Astrocyte of the spinal cord (primary cell): ENCODE data around the gene ENOPH1.
A peak's percentile ranks its signal among the peaks of the same experiment; 100 is the strongest.
"Not testable (repeated sequence)": the region's sequence is repeated elsewhere in the genome, so short reads cannot be mapped to it uniquely, and the experiment has no call there.

ENCODE experiments used
- DNase-seq: peaks from one replicate; pipeline ENCODE4 v3.0.0; 2011; ENCODE audit warnings: low read depth, low spot score
- H3K4me3 ChIP-seq: 2 replicates; pipeline ENCODE4 v1.5.1; 2011; ENCODE audit warnings: low read depth, mild to moderate bottlenecking, low read length, moderate library complexity
- in situ Hi-C: cut with HindIII; loops from 2 replicates; pipeline ENCODE4 v1.10.0; 2017; ENCODE audit warnings: low sequenced_read_pairs
- TF ChIP-seq, protein P1 (sequence below): IDR thresholded peaks from 2 replicates; pipeline ENCODE4 v1.5.1; 2012; ENCODE audit warnings: low read depth, mild to moderate bottlenecking, low read length, inconsistent platforms

Gene ENOPH1

DNA sequence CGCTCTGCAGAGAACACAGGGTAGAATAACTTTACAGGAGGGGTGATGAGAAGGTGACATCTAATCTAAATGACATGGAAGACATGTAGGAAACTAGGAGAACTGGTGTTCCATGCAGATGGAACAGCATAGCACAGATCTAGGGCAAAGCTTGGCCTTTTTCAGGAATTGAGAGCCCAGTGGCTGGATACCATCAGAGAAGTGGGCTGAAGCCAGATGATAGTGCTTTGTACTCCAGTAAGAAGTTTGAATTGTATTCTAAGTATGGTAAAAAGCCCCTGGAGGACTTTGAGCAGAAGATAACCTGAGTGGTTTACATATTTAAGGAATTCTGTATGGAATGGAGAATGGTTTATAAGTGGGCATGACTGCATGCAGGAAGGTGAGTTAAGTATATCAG, 32.8 kb downstream of the ENOPH1 start:
- H3K4me3 ChIP-seq: no peak overlapping the region
- DNase-seq: no peak
- TF ChIP-seq, protein P1, sequence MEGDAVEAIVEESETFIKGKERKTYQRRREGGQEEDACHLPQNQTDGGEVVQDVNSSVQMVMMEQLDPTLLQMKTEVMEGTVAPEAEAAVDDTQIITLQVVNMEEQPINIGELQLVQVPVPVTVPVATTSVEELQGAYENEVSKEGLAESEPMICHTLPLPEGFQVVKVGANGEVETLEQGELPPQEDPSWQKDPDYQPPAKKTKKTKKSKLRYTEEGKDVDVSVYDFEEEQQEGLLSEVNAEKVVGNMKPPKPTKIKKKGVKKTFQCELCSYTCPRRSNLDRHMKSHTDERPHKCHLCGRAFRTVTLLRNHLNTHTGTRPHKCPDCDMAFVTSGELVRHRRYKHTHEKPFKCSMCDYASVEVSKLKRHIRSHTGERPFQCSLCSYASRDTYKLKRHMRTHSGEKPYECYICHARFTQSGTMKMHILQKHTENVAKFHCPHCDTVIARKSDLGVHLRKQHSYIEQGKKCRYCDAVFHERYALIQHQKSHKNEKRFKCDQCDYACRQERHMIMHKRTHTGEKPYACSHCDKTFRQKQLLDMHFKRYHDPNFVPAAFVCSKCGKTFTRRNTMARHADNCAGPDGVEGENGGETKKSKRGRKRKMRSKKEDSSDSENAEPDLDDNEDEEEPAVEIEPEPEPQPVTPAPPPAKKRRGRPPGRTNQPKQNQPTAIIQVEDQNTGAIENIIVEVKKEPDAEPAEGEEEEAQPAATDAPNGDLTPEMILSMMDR: no peak
- in situ Hi-C loops: no loop called here

GRCh38 chr4:82467471-82467870, 37.1 kb downstream of the ENOPH1 start:
- no peak for DNase-seq
- no peak overlapping the region for H3K4me3 ChIP-seq
- in situ Hi-C loops: no loop called here
- TF ChIP-seq, protein P1: no peak

- TF ChIP-seq, protein P1: peak; percentile 19
- no peak overlapping the region for H3K4me3 ChIP-seq
- peak; percentile 78 for DNase-seq
- in situ Hi-C loops: no loop called here
Measured at GRCh38 chr4:82469791-82470345, 39.5 kb downstream of the ENOPH1 start.

- H3K4me3 ChIP-seq, DNase-seq, in situ Hi-C loops: not testable (repeated sequence)
Measured at GRCh38 chr4:82473080-82473479, 42.7 kb downstream of the ENOPH1 start.

DNA sequence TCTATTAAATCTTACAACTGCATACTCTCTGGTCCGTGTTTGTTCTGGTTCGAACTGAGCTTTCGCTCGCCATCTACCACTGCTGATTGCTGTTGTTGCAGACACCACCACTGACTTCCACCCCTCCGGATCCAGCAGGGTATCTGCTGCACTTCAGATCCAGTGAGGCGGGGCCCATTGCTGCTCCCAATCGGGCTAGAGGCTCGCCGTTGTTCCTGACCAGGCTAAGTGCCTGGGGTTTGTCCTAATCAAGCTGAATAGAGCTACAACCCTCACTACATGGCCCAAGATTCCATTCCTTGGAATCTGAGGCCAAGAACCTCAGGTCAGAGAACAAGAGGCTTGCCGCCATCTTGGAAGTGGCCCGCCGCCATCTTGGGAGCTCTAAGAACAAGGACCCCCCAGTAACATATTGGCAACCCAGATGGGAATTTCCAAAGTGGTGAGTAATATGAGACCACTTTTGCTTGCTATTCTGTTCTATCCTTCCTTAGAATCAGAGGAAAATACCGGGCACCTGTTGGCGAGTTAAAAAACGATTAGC, 43.3 kb downstream of the ENOPH1 start:
- TF ChIP-seq, protein P1: no peak
- DNase-seq: no peak
- in situ Hi-C loops: no loop called here
- H3K4me3 ChIP-seq: no peak overlapping the region

GRCh38 chr4:82475931-82476330, 45.5 kb downstream of the ENOPH1 start:
- H3K4me3 ChIP-seq, in situ Hi-C loops, DNase-seq: not testable (repeated sequence)

GRCh38 chr4:82477469-82477868, 47.1 kb downstream of the ENOPH1 start:
- in situ Hi-C loops, H3K4me3 ChIP-seq: not testable (repeated sequence)

GRCh38 chr4:82479562-82479961, 49.2 kb downstream of the ENOPH1 start:
- in situ Hi-C loops: no loop called here
- DNase-seq: no peak
- TF ChIP-seq, protein P1: no peak
- H3K4me3 ChIP-seq: no peak overlapping the region

More at GRCh38 chr4:82477469-82477868, 47.1 kb downstream of the ENOPH1 start:
- DNase-seq: not testable (repeated sequence)
